Skeletal muscle tissue (tissue), 4 donors: ENCODE measurements around the gene ROR2. TPM values are rescaled to one million over a fixed set of nuclear protein-coding genes. Genes with fewer than 3 reads are reported as not detected.

Experiments
- H3K27ac ChIP-seq: one replicate; pipeline ENCODE4 v1.7.0; 2013; ENCODE audit warnings: mild to moderate bottlenecking, low read depth, low read length, inconsistent platforms
- H3K27me3 ChIP-seq, 3 donors: one replicate each; pipeline ENCODE4 v1.7.0; 2013; ENCODE audit warnings: low read length in 3 of 3; ENCODE audit not compliant: control insufficient read depth in 3 of 3, insufficient read depth in 3 of 3
- H3K36me3 ChIP-seq, 3 donors: one replicate each; pipeline ENCODE4 v1.7.0; 2013; ENCODE audit warnings: low read length in 3 of 3; ENCODE audit not compliant: control insufficient read depth in 3 of 3, insufficient read depth in 3 of 3
- H3K4me1 ChIP-seq, 3 donors: one replicate each; pipeline ENCODE4 v1.7.0; 2013; ENCODE audit warnings: low read length in 3 of 3, mild to moderate bottlenecking in 3 of 3; ENCODE audit not compliant: control insufficient read depth in 3 of 3, insufficient read depth in 3 of 3
- H3K4me3 ChIP-seq, 3 donors: one replicate each; pipeline ENCODE4 v1.7.0; 2013; ENCODE audit warnings: low read length in 3 of 3
- H3K9ac ChIP-seq, 3 donors: one replicate each; pipeline ENCODE4 v1.7.0; 2013; ENCODE audit warnings: low read length in 3 of 3, mild to moderate bottlenecking in 3 of 3, moderate library complexity in 2 of 3, low read depth in 1 of 3
- H3K9me3 ChIP-seq, 3 donors: one replicate each; pipeline ENCODE4 v1.7.0; 2013; ENCODE audit warnings: low read length in 3 of 3; ENCODE audit not compliant: control insufficient read depth in 3 of 3
- total RNA-seq: library from RNA; depleted of rRNA; stranded (reverse); fragments of >200 nt; gene quantifications from one replicate; pipeline ENCODE4 v1.2.3, GENCODE V29; 2014
- donor health status: Osteomylitis.

Gene ROR2
- total RNA-seq, 1 donor from 2014 or later = 4.2 TPM

- H3K9me3 ChIP-seq = no peaks in the 10 kb centered on the region
- no peak overlapping the region for H3K9ac ChIP-seq
- no peak overlapping the region for H3K4me3 ChIP-seq
- no peak overlapping the region for H3K27ac ChIP-seq
- H3K36me3 ChIP-seq = no peaks in the 10 kb centered on the region
- peaks cover 0 to 4% (median 4%) of the 10 kb centered on the region in 3 donors for H3K27me3 ChIP-seq
- H3K4me1 ChIP-seq = no peaks in the 10 kb centered on the region
These were observed 139.6 kb downstream of the ROR2 start for GRCh38 chr9:91810286-91810905.

- Histone ChIP-seq H3K4me3 (no peak overlapping the region), H3K36me3 (no peaks in the 10 kb centered on the region), H3K9ac (no peak overlapping the region), H3K9me3 (no peaks in the 10 kb centered on the region), H3K27me3 (peaks cover 0 to 4% (median 4%) of the 10 kb centered on the region in 3 donors), H3K4me1 (no peaks in the 10 kb centered on the region), H3K27ac (no peak overlapping the region)
These were observed 140.3 kb downstream of the ROR2 start for GRCh38 chr9:91809581-91810285.

GRCh38 chr9:91807643-91808246 lies 142.3 kb downstream of the ROR2 start:
- Histone ChIP-seq H3K4me3 (no peak overlapping the region), H3K27me3 (peaks cover 0 to 4% (median 4%) of the 10 kb centered on the region in 3 donors), H3K4me1 (no peaks in the 10 kb centered on the region), H3K9ac (no peak overlapping the region), H3K9me3 (no peaks in the 10 kb centered on the region), H3K36me3 (no peaks in the 10 kb centered on the region), H3K27ac (no peak overlapping the region)

- Histone ChIP-seq H3K4me3 (no peak overlapping the region), H3K9ac (no peak overlapping the region), H3K27ac (no peak overlapping the region)
These were observed 145.0 kb downstream of the ROR2 start for GRCh38 chr9:91805031-91805430.

GRCh38 chr9:91803970-91804752 lies 145.9 kb downstream of the ROR2 start:
- no peak overlapping the region for H3K27ac ChIP-seq
- no peak overlapping the region for H3K4me3 ChIP-seq
- peaks cover 0 to 5% (median 3%) of the 10 kb centered on the region in 3 donors for H3K27me3 ChIP-seq
- H3K36me3 ChIP-seq = no peaks in the 10 kb centered on the region
- H3K4me1 ChIP-seq = no peaks in the 10 kb centered on the region
- no peak overlapping the region for H3K9ac ChIP-seq
- H3K9me3 ChIP-seq = no peaks in the 10 kb centered on the region

More at GRCh38 chr9:91805031-91805430, 145.0 kb downstream of the ROR2 start:
- Histone ChIP-seq H3K27me3 (peaks cover 3 to 8% (median 4%) of the 10 kb centered on the region in 3 donors), H3K36me3 (no peaks in the 10 kb centered on the region), H3K4me1 (no peaks in the 10 kb centered on the region), H3K9me3 (no peaks in the 10 kb centered on the region)

- H3K9ac ChIP-seq = no peak overlapping the region
These were observed 146.7 kb downstream of the ROR2 start for GRCh38 chr9:91803151-91803940.

GRCh38 chr9:91802391-91802790 lies 147.6 kb downstream of the ROR2 start:
- no peak overlapping the region for H3K4me3 ChIP-seq
- no peaks in the 10 kb centered on the region for H3K9me3 ChIP-seq
- H3K36me3 ChIP-seq = no peaks in the 10 kb centered on the region
- no peak overlapping the region for H3K27ac ChIP-seq
- peaks cover 0 to 5% (median 3%) of the 10 kb centered on the region in 3 donors for H3K27me3 ChIP-seq
- H3K9ac ChIP-seq = no peak overlapping the region
- no peaks in the 10 kb centered on the region for H3K4me1 ChIP-seq

More at GRCh38 chr9:91803151-91803940, 146.7 kb downstream of the ROR2 start:
- peaks cover 0 to 5% (median 3%) of the 10 kb centered on the region in 3 donors for H3K27me3 ChIP-seq
- no peak overlapping the region for H3K4me3 ChIP-seq
- H3K9me3 ChIP-seq = no peaks in the 10 kb centered on the region
- no peak overlapping the region for H3K27ac ChIP-seq
- no peaks in the 10 kb centered on the region for H3K36me3 ChIP-seq
- no peaks in the 10 kb centered on the region for H3K4me1 ChIP-seq

- no peaks in the 10 kb centered on the region for H3K4me1 ChIP-seq
- H3K9me3 ChIP-seq = no peaks in the 10 kb centered on the region
- no peak overlapping the region for H3K27ac ChIP-seq
- no peak overlapping the region for H3K4me3 ChIP-seq
- H3K9ac ChIP-seq = no peak overlapping the region
- peaks cover 0 to 5% (median 3%) of the 10 kb centered on the region in 3 donors for H3K27me3 ChIP-seq
- H3K36me3 ChIP-seq = no peaks in the 10 kb centered on the region
These were observed 149.5 kb downstream of the ROR2 start for GRCh38 chr9:91800473-91801030.

- no peak overlapping the region for H3K4me3 ChIP-seq
- no peak overlapping the region for H3K27ac ChIP-seq
- no peaks in the 10 kb centered on the region for H3K9me3 ChIP-seq
- H3K9ac ChIP-seq = no peak overlapping the region
- no peaks in the 10 kb centered on the region for H3K36me3 ChIP-seq
- H3K4me1 ChIP-seq = no peaks in the 10 kb centered on the region
- H3K27me3 ChIP-seq = peaks cover 0 to 5% (median 3%) of the 10 kb centered on the region in 3 donors
These were observed 150.8 kb downstream of the ROR2 start for GRCh38 chr9:91799113-91799744.
